WTC11 (cell line): ENCODE measurements around the gene PRR23E. TPM values are rescaled to one million over a fixed set of nuclear protein-coding genes. Genes with fewer than 3 reads are reported as not detected.

Source experiments
- ATAC-seq: fragments of 200-7000 bp; cut with Tn5 transposase; 2 replicates; pipeline ENCODE4 v1.10.0; 2021; ENCODE audit warnings: mild to moderate bottlenecking, moderate library complexity
- CTCF ChIA-PET: fragments of 300-600 bp; sonication (Branson Sonifier 250); formaldehyde crosslinking; loops from one replicate; lab custom pipeline; 2021; ENCODE audit warnings: antibody characterized with exemption; lab: Charles Lee
- POLR2A ChIA-PET: fragments of 350-600 bp; sonication (Branson Sonifier 250); formaldehyde crosslinking; loops from one replicate; lab custom pipeline; 2021; ENCODE audit warnings: antibody characterized with exemption; lab: Charles Lee
- DNase-seq: peaks from one replicate; pipeline ENCODE4 v3.0.0; 2021; ENCODE audit warnings: low spot score
- H3K27ac Mint-ChIP-seq: 2 replicates; pipeline ENCODE4 v1.8.0; 2021; ENCODE audit warnings: mixed read lengths
- H3K27me3 Mint-ChIP-seq: 2 replicates; pipeline ENCODE4 v1.8.0; 2021; ENCODE audit warnings: low read depth, mild to moderate bottlenecking, moderate library complexity, mixed read lengths
- H3K36me3 Mint-ChIP-seq: 2 replicates; pipeline ENCODE4 v1.8.0; 2021; ENCODE audit warnings: mixed read lengths
- H3K4me1 Mint-ChIP-seq: 2 replicates; pipeline ENCODE4 v1.8.0; 2022; ENCODE audit warnings: mixed read lengths
- H3K4me3 Mint-ChIP-seq: 2 replicates; pipeline ENCODE4 v1.8.0; 2021; ENCODE audit warnings: mild to moderate bottlenecking, moderate library complexity, mixed read lengths
- H3K9me3 Mint-ChIP-seq: 2 replicates; pipeline ENCODE4 v1.8.0; 2021; ENCODE audit warnings: mixed read lengths
- ATF1 ChIP-seq: sonication (generic); formaldehyde crosslinking; IDR thresholded peaks from 2 replicates; pipeline ENCODE4 v1.8.1; 2023; ENCODE audit warnings: mild to moderate bottlenecking, moderate library complexity, missing genetic modification reagents
- HMGA2 ChIP-seq: fragments of 250-450 bp; sonication (Bioruptor Pico); IDR thresholded peaks from 2 replicates; pipeline ENCODE4 v1.4.0; 2021; ENCODE audit warnings: mild to moderate bottlenecking, moderate library complexity
- JAZF1 ChIP-seq: fragments of 250-450 bp; sonication (Bioruptor Pico); IDR thresholded peaks from 2 replicates; pipeline ENCODE4 v1.9.0; 2021; ENCODE audit warnings: moderate library complexity, mild to moderate bottlenecking, inconsistent platforms
- NFATC4 ChIP-seq: fragments of 250-450 bp; sonication (Bioruptor Pico); IDR thresholded peaks from 2 replicates; pipeline ENCODE4 v1.9.0; 2021; ENCODE audit warnings: mild to moderate bottlenecking
- total RNA-seq: library from RNA; stranded (reverse); gene quantifications from 3 replicates; pipeline ENCODE4 v1.2.3, GENCODE V29; 2021
- TF ChIP-seq, protein P1 (sequence below): sonication (generic); formaldehyde crosslinking; IDR thresholded peaks from 2 replicates; pipeline ENCODE4 v1.8.0; 2022; ENCODE audit warnings: mild to moderate bottlenecking, missing genetic modification reagents
- TF ChIP-seq, protein P2 (sequence below): sonication (generic); formaldehyde crosslinking; IDR thresholded peaks from 2 replicates; pipeline ENCODE4 v1.8.0; 2022; ENCODE audit warnings: mild to moderate bottlenecking, missing genetic modification reagents
- TF ChIP-seq, protein P3 (sequence below): sonication (generic); formaldehyde crosslinking; IDR thresholded peaks from 2 replicates; pipeline ENCODE4 v1.8.1; 2022; ENCODE audit warnings: missing genetic modification reagents, borderline replicate concordance
- TF ChIP-seq, protein P4 (sequence below): sonication (generic); formaldehyde crosslinking; IDR thresholded peaks from 2 replicates; pipeline ENCODE4 v1.8.1; 2023; ENCODE audit warnings: mild to moderate bottlenecking, missing genetic modification reagents, borderline replicate concordance
- TF ChIP-seq, protein P5 (sequence below): fragments of 250-450 bp; sonication (Bioruptor Pico); IDR thresholded peaks from 2 replicates; pipeline ENCODE4 v1.9.0; 2021; ENCODE audit warnings: mild to moderate bottlenecking, borderline replicate concordance
- TF ChIP-seq, protein P6 (sequence below): sonication (generic); formaldehyde crosslinking; IDR thresholded peaks from 2 replicates; pipeline ENCODE4 v1.8.1; 2022; ENCODE audit warnings: mild to moderate bottlenecking, missing genetic modification reagents, moderate library complexity, borderline replicate concordance
- TF ChIP-seq, protein P7 (sequence below): sonication (generic); formaldehyde crosslinking; IDR thresholded peaks from 2 replicates; pipeline ENCODE4 v1.8.1; 2023; ENCODE audit warnings: mild to moderate bottlenecking, missing genetic modification reagents, moderate library complexity
- TF ChIP-seq, protein P8 (sequence below): sonication (generic); formaldehyde crosslinking; IDR thresholded peaks from 2 replicates; pipeline ENCODE4 v1.8.1; 2023; ENCODE audit warnings: mild to moderate bottlenecking, missing genetic modification reagents
- TF ChIP-seq, protein P9 (sequence below): sonication (generic); formaldehyde crosslinking; IDR thresholded peaks from 2 replicates; pipeline ENCODE4 v1.8.1; 2022; ENCODE audit warnings: low read depth, missing genetic modification reagents, borderline replicate concordance

Gene PRR23E
- total RNA-seq, 1 experiment from 2014 or later, result not detected

DNA sequence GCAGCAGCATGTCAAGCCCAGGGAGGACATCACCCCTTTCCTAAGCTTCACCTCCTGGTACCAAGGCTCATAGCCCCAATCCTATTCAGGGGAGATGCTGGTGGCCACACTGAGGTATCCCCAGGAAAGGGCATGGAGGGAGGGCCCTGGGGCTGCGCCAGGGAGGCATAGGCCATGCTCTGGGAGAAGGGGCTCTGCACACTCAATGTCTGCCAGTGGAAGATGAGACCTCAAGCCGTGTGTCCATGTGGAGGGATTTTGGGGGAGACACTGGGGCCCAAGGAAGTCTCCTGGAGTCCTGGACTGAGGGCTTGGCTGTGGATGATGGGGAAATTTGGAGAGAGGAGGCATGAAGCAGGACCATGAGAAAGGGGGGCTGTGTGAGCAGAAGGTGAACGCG, 21.2 kb upstream of the PRR23E start:
- ChIA-PET POLR2A (no interaction called here), CTCF (no interaction called here)
- ATAC-seq, result no peak
- H3K27me3 Mint-ChIP-seq, result no peaks in the 10 kb centered on the region
- H3K27ac Mint-ChIP-seq, result no peak overlapping the region
- H3K9me3 Mint-ChIP-seq, result 0 out of 2 replicates have a peak, but pooled peaks cover 3% of the 10 kb centered on the region
- H3K4me3 Mint-ChIP-seq, result no peak overlapping the region
- no peak for DNase-seq
- peaks cover 11% of the 10 kb centered on the region; the same call in 1 of the 2 replicates for H3K4me1 Mint-ChIP-seq
- H3K36me3 Mint-ChIP-seq, result no peaks in the 10 kb centered on the region
- TF ChIP-seq, protein P1, sequence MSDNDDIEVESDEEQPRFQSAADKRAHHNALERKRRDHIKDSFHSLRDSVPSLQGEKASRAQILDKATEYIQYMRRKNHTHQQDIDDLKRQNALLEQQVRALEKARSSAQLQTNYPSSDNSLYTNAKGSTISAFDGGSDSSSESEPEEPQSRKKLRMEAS, result no peak
- TF ChIP-seq, protein P2, sequence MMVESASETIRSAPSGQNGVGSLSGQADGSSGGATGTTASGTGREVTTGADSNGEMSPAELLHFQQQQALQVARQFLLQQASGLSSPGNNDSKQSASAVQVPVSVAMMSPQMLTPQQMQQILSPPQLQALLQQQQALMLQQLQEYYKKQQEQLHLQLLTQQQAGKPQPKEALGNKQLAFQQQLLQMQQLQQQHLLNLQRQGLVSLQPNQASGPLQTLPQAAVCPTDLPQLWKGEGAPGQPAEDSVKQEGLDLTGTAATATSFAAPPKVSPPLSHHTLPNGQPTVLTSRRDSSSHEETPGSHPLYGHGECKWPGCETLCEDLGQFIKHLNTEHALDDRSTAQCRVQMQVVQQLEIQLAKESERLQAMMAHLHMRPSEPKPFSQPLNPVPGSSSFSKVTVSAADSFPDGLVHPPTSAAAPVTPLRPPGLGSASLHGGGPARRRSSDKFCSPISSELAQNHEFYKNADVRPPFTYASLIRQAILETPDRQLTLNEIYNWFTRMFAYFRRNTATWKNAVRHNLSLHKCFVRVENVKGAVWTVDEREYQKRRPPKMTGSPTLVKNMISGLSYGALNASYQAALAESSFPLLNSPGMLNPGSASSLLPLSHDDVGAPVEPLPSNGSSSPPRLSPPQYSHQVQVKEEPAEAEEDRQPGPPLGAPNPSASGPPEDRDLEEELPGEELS (CRISPR knock-in tag), result no peak
- TF ChIP-seq JAZF1 (CRISPR knock-in tag) (no peak), ATF1 (CRISPR knock-in tag) (no peak), HMGA2 (CRISPR knock-in tag) (no peak)
- TF ChIP-seq, protein P3, sequence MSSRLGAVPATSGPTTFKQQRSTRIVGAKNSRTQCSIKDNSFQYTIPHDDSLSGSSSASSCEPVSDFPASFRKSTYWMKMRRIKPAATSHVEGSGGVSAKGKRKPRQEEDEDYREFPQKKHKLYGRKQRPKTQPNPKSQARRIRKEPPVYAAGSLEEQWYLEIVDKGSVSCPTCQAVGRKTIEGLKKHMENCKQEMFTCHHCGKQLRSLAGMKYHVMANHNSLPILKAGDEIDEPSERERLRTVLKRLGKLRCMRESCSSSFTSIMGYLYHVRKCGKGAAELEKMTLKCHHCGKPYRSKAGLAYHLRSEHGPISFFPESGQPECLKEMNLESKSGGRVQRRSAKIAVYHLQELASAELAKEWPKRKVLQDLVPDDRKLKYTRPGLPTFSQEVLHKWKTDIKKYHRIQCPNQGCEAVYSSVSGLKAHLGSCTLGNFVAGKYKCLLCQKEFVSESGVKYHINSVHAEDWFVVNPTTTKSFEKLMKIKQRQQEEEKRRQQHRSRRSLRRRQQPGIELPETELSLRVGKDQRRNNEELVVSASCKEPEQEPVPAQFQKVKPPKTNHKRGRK (CRISPR knock-in tag), result no peak
- TF ChIP-seq, protein P4, sequence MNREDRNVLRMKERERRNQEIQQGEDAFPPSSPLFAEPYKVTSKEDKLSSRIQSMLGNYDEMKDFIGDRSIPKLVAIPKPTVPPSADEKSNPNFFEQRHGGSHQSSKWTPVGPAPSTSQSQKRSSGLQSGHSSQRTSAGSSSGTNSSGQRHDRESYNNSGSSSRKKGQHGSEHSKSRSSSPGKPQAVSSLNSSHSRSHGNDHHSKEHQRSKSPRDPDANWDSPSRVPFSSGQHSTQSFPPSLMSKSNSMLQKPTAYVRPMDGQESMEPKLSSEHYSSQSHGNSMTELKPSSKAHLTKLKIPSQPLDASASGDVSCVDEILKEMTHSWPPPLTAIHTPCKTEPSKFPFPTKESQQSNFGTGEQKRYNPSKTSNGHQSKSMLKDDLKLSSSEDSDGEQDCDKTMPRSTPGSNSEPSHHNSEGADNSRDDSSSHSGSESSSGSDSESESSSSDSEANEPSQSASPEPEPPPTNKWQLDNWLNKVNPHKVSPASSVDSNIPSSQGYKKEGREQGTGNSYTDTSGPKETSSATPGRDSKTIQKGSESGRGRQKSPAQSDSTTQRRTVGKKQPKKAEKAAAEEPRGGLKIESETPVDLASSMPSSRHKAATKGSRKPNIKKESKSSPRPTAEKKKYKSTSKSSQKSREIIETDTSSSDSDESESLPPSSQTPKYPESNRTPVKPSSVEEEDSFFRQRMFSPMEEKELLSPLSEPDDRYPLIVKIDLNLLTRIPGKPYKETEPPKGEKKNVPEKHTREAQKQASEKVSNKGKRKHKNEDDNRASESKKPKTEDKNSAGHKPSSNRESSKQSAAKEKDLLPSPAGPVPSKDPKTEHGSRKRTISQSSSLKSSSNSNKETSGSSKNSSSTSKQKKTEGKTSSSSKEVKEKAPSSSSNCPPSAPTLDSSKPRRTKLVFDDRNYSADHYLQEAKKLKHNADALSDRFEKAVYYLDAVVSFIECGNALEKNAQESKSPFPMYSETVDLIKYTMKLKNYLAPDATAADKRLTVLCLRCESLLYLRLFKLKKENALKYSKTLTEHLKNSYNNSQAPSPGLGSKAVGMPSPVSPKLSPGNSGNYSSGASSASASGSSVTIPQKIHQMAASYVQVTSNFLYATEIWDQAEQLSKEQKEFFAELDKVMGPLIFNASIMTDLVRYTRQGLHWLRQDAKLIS, result no peak
- TF ChIP-seq, protein P5, sequence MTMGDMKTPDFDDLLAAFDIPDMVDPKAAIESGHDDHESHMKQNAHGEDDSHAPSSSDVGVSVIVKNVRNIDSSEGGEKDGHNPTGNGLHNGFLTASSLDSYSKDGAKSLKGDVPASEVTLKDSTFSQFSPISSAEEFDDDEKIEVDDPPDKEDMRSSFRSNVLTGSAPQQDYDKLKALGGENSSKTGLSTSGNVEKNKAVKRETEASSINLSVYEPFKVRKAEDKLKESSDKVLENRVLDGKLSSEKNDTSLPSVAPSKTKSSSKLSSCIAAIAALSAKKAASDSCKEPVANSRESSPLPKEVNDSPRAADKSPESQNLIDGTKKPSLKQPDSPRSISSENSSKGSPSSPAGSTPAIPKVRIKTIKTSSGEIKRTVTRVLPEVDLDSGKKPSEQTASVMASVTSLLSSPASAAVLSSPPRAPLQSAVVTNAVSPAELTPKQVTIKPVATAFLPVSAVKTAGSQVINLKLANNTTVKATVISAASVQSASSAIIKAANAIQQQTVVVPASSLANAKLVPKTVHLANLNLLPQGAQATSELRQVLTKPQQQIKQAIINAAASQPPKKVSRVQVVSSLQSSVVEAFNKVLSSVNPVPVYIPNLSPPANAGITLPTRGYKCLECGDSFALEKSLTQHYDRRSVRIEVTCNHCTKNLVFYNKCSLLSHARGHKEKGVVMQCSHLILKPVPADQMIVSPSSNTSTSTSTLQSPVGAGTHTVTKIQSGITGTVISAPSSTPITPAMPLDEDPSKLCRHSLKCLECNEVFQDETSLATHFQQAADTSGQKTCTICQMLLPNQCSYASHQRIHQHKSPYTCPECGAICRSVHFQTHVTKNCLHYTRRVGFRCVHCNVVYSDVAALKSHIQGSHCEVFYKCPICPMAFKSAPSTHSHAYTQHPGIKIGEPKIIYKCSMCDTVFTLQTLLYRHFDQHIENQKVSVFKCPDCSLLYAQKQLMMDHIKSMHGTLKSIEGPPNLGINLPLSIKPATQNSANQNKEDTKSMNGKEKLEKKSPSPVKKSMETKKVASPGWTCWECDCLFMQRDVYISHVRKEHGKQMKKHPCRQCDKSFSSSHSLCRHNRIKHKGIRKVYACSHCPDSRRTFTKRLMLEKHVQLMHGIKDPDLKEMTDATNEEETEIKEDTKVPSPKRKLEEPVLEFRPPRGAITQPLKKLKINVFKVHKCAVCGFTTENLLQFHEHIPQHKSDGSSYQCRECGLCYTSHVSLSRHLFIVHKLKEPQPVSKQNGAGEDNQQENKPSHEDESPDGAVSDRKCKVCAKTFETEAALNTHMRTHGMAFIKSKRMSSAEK (CRISPR knock-in tag), result no peak
- TF ChIP-seq, protein P6, sequence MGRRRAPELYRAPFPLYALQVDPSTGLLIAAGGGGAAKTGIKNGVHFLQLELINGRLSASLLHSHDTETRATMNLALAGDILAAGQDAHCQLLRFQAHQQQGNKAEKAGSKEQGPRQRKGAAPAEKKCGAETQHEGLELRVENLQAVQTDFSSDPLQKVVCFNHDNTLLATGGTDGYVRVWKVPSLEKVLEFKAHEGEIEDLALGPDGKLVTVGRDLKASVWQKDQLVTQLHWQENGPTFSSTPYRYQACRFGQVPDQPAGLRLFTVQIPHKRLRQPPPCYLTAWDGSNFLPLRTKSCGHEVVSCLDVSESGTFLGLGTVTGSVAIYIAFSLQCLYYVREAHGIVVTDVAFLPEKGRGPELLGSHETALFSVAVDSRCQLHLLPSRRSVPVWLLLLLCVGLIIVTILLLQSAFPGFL (CRISPR knock-in tag), result no peak

DNA sequence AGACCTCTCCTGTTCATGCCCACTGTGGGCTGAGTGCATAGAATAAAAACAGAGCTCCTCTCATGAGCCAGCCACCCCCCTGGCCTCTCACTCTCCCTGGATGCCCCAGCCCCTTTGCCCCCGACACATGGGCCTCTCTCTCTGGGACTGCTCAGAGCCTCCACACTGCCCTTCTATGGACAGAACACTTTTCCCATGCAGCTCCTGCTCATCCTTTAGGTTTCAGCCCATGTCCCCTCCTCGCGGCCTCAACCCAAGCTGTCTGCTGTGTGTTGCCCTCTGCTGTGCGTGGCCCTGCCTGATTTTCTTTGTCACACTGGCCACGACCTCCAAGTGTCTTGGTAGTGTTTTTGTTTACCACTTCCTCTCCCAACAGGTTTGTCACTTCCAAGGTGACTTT, 20.7 kb upstream of the PRR23E start:
- H3K9me3 Mint-ChIP-seq, result 0 out of 2 replicates have a peak, but pooled peaks cover 3% of the 10 kb centered on the region
- H3K4me3 Mint-ChIP-seq, result no peak overlapping the region
- peaks cover 11% of the 10 kb centered on the region; the same call in 1 of the 2 replicates for H3K4me1 Mint-ChIP-seq
- H3K27me3 Mint-ChIP-seq, result no peaks in the 10 kb centered on the region
- ChIA-PET POLR2A (no interaction called here), CTCF (no interaction called here)
- no peaks in the 10 kb centered on the region for H3K36me3 Mint-ChIP-seq
- no peak overlapping the region; the same call in 1 of the 2 replicates for H3K27ac Mint-ChIP-seq
- no peak for DNase-seq
- ATAC-seq, result no peak
- TF ChIP-seq, protein P7, sequence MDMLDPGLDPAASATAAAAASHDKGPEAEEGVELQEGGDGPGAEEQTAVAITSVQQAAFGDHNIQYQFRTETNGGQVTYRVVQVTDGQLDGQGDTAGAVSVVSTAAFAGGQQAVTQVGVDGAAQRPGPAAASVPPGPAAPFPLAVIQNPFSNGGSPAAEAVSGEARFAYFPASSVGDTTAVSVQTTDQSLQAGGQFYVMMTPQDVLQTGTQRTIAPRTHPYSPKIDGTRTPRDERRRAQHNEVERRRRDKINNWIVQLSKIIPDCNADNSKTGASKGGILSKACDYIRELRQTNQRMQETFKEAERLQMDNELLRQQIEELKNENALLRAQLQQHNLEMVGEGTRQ, result no peak
- TF ChIP-seq, protein P8, sequence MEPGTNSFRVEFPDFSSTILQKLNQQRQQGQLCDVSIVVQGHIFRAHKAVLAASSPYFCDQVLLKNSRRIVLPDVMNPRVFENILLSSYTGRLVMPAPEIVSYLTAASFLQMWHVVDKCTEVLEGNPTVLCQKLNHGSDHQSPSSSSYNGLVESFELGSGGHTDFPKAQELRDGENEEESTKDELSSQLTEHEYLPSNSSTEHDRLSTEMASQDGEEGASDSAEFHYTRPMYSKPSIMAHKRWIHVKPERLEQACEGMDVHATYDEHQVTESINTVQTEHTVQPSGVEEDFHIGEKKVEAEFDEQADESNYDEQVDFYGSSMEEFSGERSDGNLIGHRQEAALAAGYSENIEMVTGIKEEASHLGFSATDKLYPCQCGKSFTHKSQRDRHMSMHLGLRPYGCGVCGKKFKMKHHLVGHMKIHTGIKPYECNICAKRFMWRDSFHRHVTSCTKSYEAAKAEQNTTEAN (CRISPR knock-in tag), result no peak
- TF ChIP-seq, protein P9, sequence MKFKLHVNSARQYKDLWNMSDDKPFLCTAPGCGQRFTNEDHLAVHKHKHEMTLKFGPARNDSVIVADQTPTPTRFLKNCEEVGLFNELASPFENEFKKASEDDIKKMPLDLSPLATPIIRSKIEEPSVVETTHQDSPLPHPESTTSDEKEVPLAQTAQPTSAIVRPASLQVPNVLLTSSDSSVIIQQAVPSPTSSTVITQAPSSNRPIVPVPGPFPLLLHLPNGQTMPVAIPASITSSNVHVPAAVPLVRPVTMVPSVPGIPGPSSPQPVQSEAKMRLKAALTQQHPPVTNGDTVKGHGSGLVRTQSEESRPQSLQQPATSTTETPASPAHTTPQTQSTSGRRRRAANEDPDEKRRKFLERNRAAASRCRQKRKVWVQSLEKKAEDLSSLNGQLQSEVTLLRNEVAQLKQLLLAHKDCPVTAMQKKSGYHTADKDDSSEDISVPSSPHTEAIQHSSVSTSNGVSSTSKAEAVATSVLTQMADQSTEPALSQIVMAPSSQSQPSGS, result no peak
- no peak for TF ChIP-seq HMGA2 (CRISPR knock-in tag)
- TF ChIP-seq NFATC4, result no peak
